OCI-LY3 (cell line): ENCODE results near the gene MYL11.

Source experiments
- CTCF ChIP-seq: fragments of 200-600, 300-600 bp; sonication (generic); IDR thresholded peaks from 2 replicates; pipeline ENCODE4 v1.5.1; 2014; ENCODE audit warnings: antibody characterized with exemption, low read length, low read depth
- EZH2phosphoT487 ChIP-seq: fragments of 200-600 bp; shearing (Covaris generic); IDR thresholded peaks from 2 replicates; pipeline ENCODE4 v1.6.1; 2018; ENCODE audit warnings: antibody characterized with exemption, mixed run types, low read depth

GRCh38 chr16:30394592-30395154, 20.1 kb downstream of the MYL11 start:
- TF ChIP-seq CTCF (no peak), EZH2phosphoT487 (no peak)
